MCF 10A (cell line): Measurements from ENCODE around the gene ZBTB49. TPM values are rescaled to one million over a fixed set of nuclear protein-coding genes. Genes with fewer than 3 reads are reported as not detected.
A peak's percentile ranks its signal among the peaks of the same experiment; 100 is the strongest.

ENCODE experiments used
- BruUV-seq: library from RNA; stranded (reverse); fragments of 400-500 nt; replicated peaks from 2 replicates; lab custom pipeline; 2021; lab: Mats Ljungman, UMichigan
- CTCF ChIA-PET: fragments of 300-600 bp; sonication (Branson Sonifier 250); formaldehyde crosslinking; extraction: SDS; loops from one replicate; lab custom pipeline; 2021; ENCODE audit warnings: antibody characterized with exemption, inconsistent platforms; lab: Yijun Ruan, JAX
- POLR2A ChIA-PET: fragments of 300-600, 350-650 bp; sonication (Branson Sonifier 250); formaldehyde crosslinking; extraction: SDS; loops from one replicate; lab custom pipeline; 2020; ENCODE audit warnings: antibody characterized with exemption, inconsistent platforms; lab: Yijun Ruan, JAX
- DNase-seq: peaks from one replicate; pipeline ENCODE4 v3.0.0-alpha.2; 2018; ENCODE audit not compliant: unreplicated experiment
- H3K27ac Mint-ChIP-seq: one replicate; pipeline ENCODE4 v1.8.0; 2022; ENCODE audit warnings: mild to moderate bottlenecking, low read depth, mixed read lengths; ENCODE audit not compliant: unreplicated experiment
- H3K27me3 Mint-ChIP-seq: one replicate; pipeline ENCODE4 v1.8.0; 2022; ENCODE audit warnings: mixed read lengths; ENCODE audit not compliant: insufficient read depth, unreplicated experiment
- H3K36me3 Mint-ChIP-seq: one replicate; pipeline ENCODE4 v1.8.0; 2022; ENCODE audit warnings: mild to moderate bottlenecking, moderate library complexity, mixed read lengths; ENCODE audit not compliant: insufficient read depth, unreplicated experiment
- H3K4me1 Mint-ChIP-seq: one replicate; pipeline ENCODE4 v1.8.0; 2022; ENCODE audit warnings: mixed read lengths; ENCODE audit not compliant: insufficient read depth, unreplicated experiment
- H3K4me3 Mint-ChIP-seq: one replicate; pipeline ENCODE4 v1.8.0; 2022; ENCODE audit warnings: mild to moderate bottlenecking, moderate library complexity, mixed read lengths; ENCODE audit not compliant: unreplicated experiment
- H3K9me3 Mint-ChIP-seq: one replicate; pipeline ENCODE4 v1.8.0; 2022; ENCODE audit warnings: mixed read lengths; ENCODE audit not compliant: unreplicated experiment
- intact Hi-C: fragments of 100-400 bp; cut with micrococcal nuclease; formaldehyde crosslinking; loops from 2 replicates; pipeline ENCODE4 v1.14.1; 2022
- total RNA-seq: library from RNA; stranded (reverse); gene quantifications from 2 replicates; pipeline ENCODE4 v1.2.3, GENCODE V29; 2022
- TF ChIP-seq, protein P1 (sequence below): fragments of 200-600 bp; IDR thresholded peaks from one replicate; pipeline ENCODE4 v1.8.0; 2022; ENCODE audit warnings: antibody characterized with exemption, mild to moderate bottlenecking; ENCODE audit not compliant: unreplicated experiment

Gene ZBTB49
- total RNA-seq, 1 experiment from 2014 or later = 5.9 TPM

GRCh38 chr4:4306920-4307319, 16.9 kb downstream of the ZBTB49 start:
- H3K27me3 Mint-ChIP-seq = no peaks in the 10 kb centered on the region
- no peaks in the 10 kb centered on the region for H3K4me1 Mint-ChIP-seq
- H3K9me3 Mint-ChIP-seq = no peaks in the 10 kb centered on the region
- DNase-seq = no peak
- H3K4me3 Mint-ChIP-seq = no peak overlapping the region
- intact Hi-C loops = no loop called here
- TF ChIP-seq, protein P1, sequence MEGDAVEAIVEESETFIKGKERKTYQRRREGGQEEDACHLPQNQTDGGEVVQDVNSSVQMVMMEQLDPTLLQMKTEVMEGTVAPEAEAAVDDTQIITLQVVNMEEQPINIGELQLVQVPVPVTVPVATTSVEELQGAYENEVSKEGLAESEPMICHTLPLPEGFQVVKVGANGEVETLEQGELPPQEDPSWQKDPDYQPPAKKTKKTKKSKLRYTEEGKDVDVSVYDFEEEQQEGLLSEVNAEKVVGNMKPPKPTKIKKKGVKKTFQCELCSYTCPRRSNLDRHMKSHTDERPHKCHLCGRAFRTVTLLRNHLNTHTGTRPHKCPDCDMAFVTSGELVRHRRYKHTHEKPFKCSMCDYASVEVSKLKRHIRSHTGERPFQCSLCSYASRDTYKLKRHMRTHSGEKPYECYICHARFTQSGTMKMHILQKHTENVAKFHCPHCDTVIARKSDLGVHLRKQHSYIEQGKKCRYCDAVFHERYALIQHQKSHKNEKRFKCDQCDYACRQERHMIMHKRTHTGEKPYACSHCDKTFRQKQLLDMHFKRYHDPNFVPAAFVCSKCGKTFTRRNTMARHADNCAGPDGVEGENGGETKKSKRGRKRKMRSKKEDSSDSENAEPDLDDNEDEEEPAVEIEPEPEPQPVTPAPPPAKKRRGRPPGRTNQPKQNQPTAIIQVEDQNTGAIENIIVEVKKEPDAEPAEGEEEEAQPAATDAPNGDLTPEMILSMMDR = no peak
- H3K36me3 Mint-ChIP-seq = peaks cover 44% of the 10 kb centered on the region
- H3K27ac Mint-ChIP-seq = no peak overlapping the region
- no TSS peak for BruUV-seq
- POLR2A ChIA-PET = no interaction called here
- CTCF ChIA-PET = interaction anchor here (1.3 kb wide), 1 partner anchor 28 kb away, joined by 6 read pairs; no protein-coding TSS in a partner anchor

DNA sequence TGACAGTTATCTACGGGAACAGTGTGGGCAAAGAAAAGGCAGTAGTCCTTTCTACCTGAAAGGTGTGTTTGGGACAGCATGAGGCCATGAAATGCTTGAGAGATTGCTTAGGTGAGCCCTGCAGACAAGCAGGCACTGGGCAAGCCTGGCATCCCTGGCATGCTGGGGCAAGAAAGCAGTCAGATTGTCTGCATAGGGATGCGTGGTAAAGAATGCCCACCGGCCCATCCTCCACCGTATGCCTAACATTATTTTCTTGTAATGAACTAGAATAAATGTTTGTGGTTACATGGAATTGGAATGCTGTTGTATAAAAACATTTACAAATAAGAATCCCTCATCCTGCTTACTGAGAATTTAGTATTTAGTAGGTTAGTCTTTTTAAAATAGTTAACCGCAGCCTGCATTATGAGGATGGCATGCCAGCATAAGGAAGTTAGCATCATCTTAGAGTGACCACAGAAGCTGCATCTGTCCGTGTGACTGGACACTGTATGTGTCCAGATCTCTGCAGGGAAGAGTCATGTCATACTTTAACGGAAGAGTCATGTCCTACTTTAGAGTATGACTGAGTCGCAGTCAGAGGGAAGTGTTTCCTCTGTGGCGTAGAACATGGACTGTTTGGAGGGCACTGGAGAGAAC, 18.9 kb downstream of the ZBTB49 start:
- Mint-ChIP-seq H3K4me3 (no peak overlapping the region), H3K9me3 (no peaks in the 10 kb centered on the region), H3K4me1 (no peaks in the 10 kb centered on the region), H3K27ac (no peak overlapping the region), H3K36me3 (peaks cover 42% of the 10 kb centered on the region), H3K27me3 (no peaks in the 10 kb centered on the region)
- ChIA-PET POLR2A (interaction anchor here (0.6 to 0.8 kb wide), 2 partner anchors 19 to 123 kb away, joined by 3 to 4 read pairs; partner anchors contain the start of genes LYAR and ZBTB49), CTCF (interaction anchor here (0.6 kb wide), 1 partner anchor 14 kb away, joined by 3 read pairs; no protein-coding TSS in a partner anchor)
- intact Hi-C loops = no loop called here
- TF ChIP-seq, protein P1 = no peak
- no TSS peak for BruUV-seq
- DNase-seq = no peak

DNA sequence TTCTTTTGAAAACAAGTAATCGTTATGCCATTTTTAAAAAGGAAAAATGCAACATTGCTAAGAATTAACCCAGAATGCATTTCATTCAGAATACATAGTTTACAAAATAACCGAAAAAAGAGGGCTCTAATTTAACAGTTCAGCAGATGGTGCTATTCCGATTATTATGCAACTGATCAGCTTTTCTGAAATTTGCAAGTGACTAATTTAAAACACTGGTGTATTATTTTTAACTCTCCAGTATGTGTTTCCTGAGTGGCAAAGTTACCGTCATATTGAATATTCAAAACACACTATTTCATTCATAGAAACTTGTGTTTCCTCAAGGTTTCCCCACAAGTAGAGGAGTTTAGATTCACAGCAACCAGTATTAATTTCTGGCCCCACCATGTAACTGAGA, 21.1 kb downstream of the ZBTB49 start:
- H3K27ac Mint-ChIP-seq = no peak overlapping the region
- no peak overlapping the region for H3K4me3 Mint-ChIP-seq
- no peaks in the 10 kb centered on the region for H3K4me1 Mint-ChIP-seq
- no TSS peak for BruUV-seq
- TF ChIP-seq, protein P1 = no peak
- H3K27me3 Mint-ChIP-seq = no peaks in the 10 kb centered on the region
- intact Hi-C loops = no loop called here
- peaks cover 33% of the 10 kb centered on the region for H3K36me3 Mint-ChIP-seq
- no peak for DNase-seq
- CTCF ChIA-PET = interaction anchor here (0.7 to 1.0 kb wide), 3 partner anchors 12 to 30 kb away, joined by 3 to 5 read pairs (median 3); no protein-coding TSS in a partner anchor
- no peaks in the 10 kb centered on the region for H3K9me3 Mint-ChIP-seq
- POLR2A ChIA-PET = interaction anchor here (0.5 kb wide), 1 partner anchor 100 kb away, joined by 4 read pairs; no protein-coding TSS in a partner anchor

DNA sequence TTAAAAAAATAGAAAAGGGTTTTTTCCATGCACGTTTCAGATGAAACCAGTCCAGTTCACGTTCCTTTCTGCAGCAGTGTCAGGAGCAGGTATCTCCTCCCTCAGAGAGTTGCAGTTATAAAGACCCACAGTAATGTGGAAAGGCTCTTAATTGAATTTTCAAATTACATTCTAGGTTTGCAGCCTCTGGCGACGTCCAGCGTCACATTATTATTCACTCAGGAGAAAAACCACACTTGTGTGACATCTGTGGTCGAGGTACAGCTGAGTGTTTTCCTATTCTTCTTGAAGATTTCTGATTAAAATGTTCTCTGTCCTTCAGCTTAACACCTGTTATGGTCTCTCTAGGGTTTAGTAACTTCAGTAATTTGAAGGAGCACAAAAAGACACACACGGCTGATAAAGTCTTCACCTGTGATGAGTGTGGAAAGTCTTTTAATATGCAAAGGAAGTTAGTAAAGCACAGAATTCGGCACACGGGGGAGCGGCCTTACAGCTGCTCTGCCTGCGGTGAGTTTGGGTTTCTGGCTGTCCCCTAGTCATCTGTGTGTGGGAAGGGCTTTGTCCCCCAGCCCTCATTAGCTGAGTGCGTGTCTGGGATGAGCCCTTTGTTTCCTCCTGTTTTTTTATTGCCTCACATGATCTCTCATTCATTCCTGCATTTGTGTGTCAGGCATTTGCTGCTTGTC, 25.6 kb downstream of the ZBTB49 start:
- DNase-seq = no peak
- no TSS peak for BruUV-seq
- CTCF ChIA-PET = interaction anchor here (0.6 to 0.7 kb wide), 2 partner anchors 69 to 110 kb away, joined by 3 to 5 read pairs; no protein-coding TSS in a partner anchor
- Mint-ChIP-seq H3K4me1 (no peaks in the 10 kb centered on the region), H3K27me3 (no peaks in the 10 kb centered on the region), H3K27ac (peak overlapping the region; percentile 36), H3K9me3 (no peaks in the 10 kb centered on the region), H3K4me3 (no peak overlapping the region), H3K36me3 (peaks cover 30% of the 10 kb centered on the region)
- TF ChIP-seq, protein P1 = no peak
- POLR2A ChIA-PET = interaction anchor here (0.9 kb wide), 1 partner anchor 25 kb away, joined by 4 read pairs; the partner anchor contains the start of genes LYAR and ZBTB49
- intact Hi-C loops = no loop called here
